Parathyroid adenoma (tissue), 2 donors: Measurements from ENCODE around the gene APBA2.

Experiments
- H2AFZ ChIP-seq: fragments of 300-600 bp; sonication (generic); one replicate; pipeline ENCODE4 v1.7.0; 2017; ENCODE audit warnings: antibody characterized with exemption, mild to moderate bottlenecking
- H3K27ac ChIP-seq: fragments of 300-600 bp; sonication (generic); one replicate; pipeline ENCODE4 v1.7.0; 2017
- H3K27me3 ChIP-seq: fragments of 300-600 bp; sonication (generic); one replicate; pipeline ENCODE4 v1.7.0; 2017; ENCODE audit warnings: low read length; ENCODE audit not compliant: control insufficient read depth, insufficient read depth
- H3K36me3 ChIP-seq: fragments of 300-600 bp; sonication (generic); one replicate; pipeline ENCODE4 v1.7.0; 2017; ENCODE audit warnings: low read length; ENCODE audit not compliant: control insufficient read depth, insufficient read depth
- H3K4me1 ChIP-seq: fragments of 300-600 bp; sonication (generic); one replicate; pipeline ENCODE4 v1.7.0; 2017; ENCODE audit warnings: control low read depth
- H3K4me2 ChIP-seq: fragments of 300-600 bp; sonication (generic); one replicate; pipeline ENCODE4 v1.7.0; 2017; ENCODE audit warnings: low read length
- H3K4me3 ChIP-seq: fragments of 300-600 bp; sonication (generic); one replicate; pipeline ENCODE4 v1.7.0; 2017; ENCODE audit warnings: low read depth, low read length
- H3K79me2 ChIP-seq: fragments of 300-600 bp; sonication (generic); one replicate; pipeline ENCODE4 v1.7.0; 2017; ENCODE audit warnings: control low read depth
- H3K9ac ChIP-seq: fragments of 300-600 bp; sonication (generic); one replicate; pipeline ENCODE4 v1.7.0; 2017; ENCODE audit warnings: mild to moderate bottlenecking
- H3K9me3 ChIP-seq: fragments of 300-600 bp; sonication (generic); one replicate; pipeline ENCODE4 v1.7.0; 2017; ENCODE audit warnings: low read length; ENCODE audit not compliant: control insufficient read depth
- TF ChIP-seq, protein P1 (sequence below): fragments of 300-600 bp; sonication (generic); IDR thresholded peaks from one replicate; pipeline ENCODE4 v1.7.0; 2017; ENCODE audit warnings: antibody characterized with exemption, mild to moderate bottlenecking
- donor health status: primary hyperparathyroidism.

Gene APBA2

GRCh38 chr15:28993051-28993719 is 107.4 kb downstream of the APBA2 start:
- H3K4me1 ChIP-seq: no peaks in the 10 kb centered on the region
- H3K9ac ChIP-seq: no peak overlapping the region

DNA sequence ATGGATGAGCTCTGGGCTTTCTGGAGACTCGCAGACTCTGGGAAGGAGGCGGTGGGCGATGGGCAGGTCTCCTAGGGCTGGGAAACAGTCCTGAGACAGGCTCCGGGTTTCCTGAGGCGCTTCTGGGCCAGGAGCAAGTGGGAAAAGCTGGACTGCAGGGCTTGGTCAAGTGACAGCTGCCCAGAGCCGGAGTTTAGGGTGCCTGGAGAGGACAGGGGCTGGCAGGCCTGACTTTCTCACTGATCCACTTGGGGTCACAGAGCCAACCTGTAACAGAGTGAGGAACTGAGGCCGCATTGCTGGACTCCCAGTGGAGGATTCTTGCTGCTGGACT is 107.9 kb downstream of the APBA2 start:
- Histone ChIP-seq H3K9ac (no peak overlapping the region), H3K4me1 (no peaks in the 10 kb centered on the region), H3K27ac (no peak overlapping the region), H3K79me2 (no peaks in the 10 kb centered on the region), H3K4me3 (no peak overlapping the region), H2AFZ (no peak overlapping the region), H3K9me3 (no peaks in the 10 kb centered on the region), H3K27me3 (no peaks in the 10 kb centered on the region), H3K36me3 (no peaks in the 10 kb centered on the region), H3K4me2 (no peak overlapping the region)
- TF ChIP-seq, protein P1, sequence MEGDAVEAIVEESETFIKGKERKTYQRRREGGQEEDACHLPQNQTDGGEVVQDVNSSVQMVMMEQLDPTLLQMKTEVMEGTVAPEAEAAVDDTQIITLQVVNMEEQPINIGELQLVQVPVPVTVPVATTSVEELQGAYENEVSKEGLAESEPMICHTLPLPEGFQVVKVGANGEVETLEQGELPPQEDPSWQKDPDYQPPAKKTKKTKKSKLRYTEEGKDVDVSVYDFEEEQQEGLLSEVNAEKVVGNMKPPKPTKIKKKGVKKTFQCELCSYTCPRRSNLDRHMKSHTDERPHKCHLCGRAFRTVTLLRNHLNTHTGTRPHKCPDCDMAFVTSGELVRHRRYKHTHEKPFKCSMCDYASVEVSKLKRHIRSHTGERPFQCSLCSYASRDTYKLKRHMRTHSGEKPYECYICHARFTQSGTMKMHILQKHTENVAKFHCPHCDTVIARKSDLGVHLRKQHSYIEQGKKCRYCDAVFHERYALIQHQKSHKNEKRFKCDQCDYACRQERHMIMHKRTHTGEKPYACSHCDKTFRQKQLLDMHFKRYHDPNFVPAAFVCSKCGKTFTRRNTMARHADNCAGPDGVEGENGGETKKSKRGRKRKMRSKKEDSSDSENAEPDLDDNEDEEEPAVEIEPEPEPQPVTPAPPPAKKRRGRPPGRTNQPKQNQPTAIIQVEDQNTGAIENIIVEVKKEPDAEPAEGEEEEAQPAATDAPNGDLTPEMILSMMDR: no peak

More at GRCh38 chr15:28993051-28993719, 107.4 kb downstream of the APBA2 start:
- Histone ChIP-seq H3K27me3 (no peaks in the 10 kb centered on the region), H3K79me2 (no peaks in the 10 kb centered on the region), H3K9me3 (no peaks in the 10 kb centered on the region), H3K4me3 (no peak overlapping the region), H3K36me3 (no peaks in the 10 kb centered on the region), H2AFZ (no peak overlapping the region), H3K4me2 (no peak overlapping the region), H3K27ac (no peak overlapping the region)
- TF ChIP-seq, protein P1: no peak

GRCh38 chr15:28994142-28994830 is 108.5 kb downstream of the APBA2 start:
- Histone ChIP-seq H3K36me3 (no peaks in the 10 kb centered on the region), H3K79me2 (no peaks in the 10 kb centered on the region), H2AFZ (no peak overlapping the region), H3K4me2 (no peak overlapping the region), H3K27ac (no peak overlapping the region), H3K27me3 (no peaks in the 10 kb centered on the region), H3K9ac (no peak overlapping the region), H3K4me1 (no peaks in the 10 kb centered on the region), H3K4me3 (no peak overlapping the region), H3K9me3 (no peaks in the 10 kb centered on the region)
- TF ChIP-seq, protein P1: no peak

DNA sequence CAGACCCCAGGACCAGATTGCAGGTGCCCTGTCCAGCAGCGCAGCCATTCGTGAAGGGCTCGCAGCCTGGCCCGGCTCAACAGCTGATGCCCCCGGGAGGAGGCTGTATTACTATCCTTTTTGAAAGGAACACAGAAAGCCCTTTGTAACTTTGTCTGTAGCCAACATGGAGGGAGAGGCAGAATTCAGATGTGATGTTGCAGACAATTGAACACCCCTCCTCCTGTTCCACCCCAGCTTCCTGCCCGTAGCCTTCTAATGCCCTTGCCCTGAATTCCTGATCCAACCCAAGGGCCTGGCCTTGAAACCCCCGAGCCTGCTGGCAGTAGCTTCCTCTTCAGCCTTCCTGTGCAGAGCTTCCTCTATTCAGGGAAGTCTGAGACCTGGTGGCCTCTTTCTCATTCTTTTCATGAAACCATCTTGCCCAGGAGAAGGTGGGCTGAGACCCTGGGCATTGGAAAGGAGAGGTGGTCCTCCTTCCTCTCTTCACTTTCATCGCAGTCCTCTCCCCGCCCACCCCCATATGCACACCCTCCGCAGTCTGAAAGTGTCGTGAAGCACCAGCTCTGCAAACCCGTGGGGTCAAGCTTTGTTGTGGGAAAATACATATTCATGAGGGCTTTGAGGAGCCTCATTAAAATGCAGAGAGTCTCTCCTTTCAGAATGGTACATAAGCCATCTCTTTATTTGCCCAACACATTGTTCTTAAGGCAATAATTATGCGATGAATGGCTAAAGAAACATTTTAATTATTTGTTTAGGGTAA is 109.2 kb downstream of the APBA2 start:
- no peak overlapping the region for H3K27ac ChIP-seq
- TF ChIP-seq, protein P1: no peak

More for the DNA sequence above, 109.2 kb downstream of the APBA2 start:
- H2AFZ ChIP-seq: no peak overlapping the region
- H3K4me3 ChIP-seq: no peak overlapping the region
- H3K79me2 ChIP-seq: no peaks in the 10 kb centered on the region
- H3K4me2 ChIP-seq: no peak overlapping the region
- H3K9me3 ChIP-seq: no peaks in the 10 kb centered on the region
- no peak overlapping the region for H3K9ac ChIP-seq
- no peaks in the 10 kb centered on the region for H3K36me3 ChIP-seq
- H3K4me1 ChIP-seq: no peaks in the 10 kb centered on the region
- no peaks in the 10 kb centered on the region for H3K27me3 ChIP-seq
